ENCODE data around the gene ABCB1. TPM values are rescaled to one million over a fixed set of nuclear protein-coding genes. Genes with fewer than 3 reads are reported as not detected.

Gene ABCB1
- total and polyA plus RNA-seq, 4 donors, result 1.5 to 4.9 (median 2.6) TPM

DNA sequence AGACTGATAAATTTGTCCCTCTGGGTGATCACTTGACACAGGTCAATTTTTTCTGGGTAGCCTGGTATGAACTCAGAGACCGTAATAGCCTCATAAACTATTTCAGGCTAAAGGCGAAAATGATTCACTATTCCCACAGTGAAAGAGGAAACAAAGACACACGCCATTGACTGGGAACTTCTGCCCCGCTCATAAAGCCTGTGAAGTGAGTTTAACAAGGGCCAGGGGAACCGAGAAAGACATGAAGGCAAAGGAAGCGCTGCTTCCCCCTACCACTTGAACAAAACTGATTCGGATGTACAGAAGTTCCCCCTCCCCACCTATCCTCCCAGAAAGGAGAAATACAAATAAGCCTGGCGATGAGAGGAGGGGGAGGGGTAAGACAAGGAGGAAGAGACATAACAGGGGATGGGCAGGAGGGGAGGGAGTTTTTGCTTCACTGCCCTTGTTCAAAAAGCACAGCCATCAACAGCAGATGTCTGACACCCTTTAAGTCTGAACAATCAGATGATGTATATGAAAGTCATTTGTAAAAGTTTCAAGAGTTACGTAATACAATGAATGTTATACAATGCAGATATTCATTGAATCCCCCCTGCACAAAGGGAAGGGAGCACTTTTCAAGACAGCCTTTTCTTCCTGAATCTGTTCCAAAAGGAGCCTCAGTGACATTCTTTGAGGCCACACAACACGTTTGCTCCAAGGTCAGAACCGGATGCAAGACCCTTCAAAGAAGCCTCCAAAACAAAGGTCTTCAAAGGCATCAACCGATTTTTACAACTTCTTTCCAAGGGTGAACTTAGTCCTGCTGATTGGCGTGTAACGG, 125.9 kb downstream of the ABCB1 start:
- WGBS, 2 donors, result 10 to 20% methylated on average over 14 of the region's 14 CpGs
- peaks cover 0 to 12% (median 0%) of the 10 kb centered on the region in 5 donors for H3K4me1 ChIP-seq (ENCODE audit: control insufficient read depth in 5 of 5, insufficient read depth in 5 of 5, low read length in 5 of 5)
- H3K4me3 ChIP-seq, result no peak overlapping the region
- peak in 2 of 3 donors; percentile 19 to 22 for DNase-seq
- no peaks in the 10 kb centered on the region for H3K9me3 ChIP-seq (ENCODE audit: control insufficient read depth in 4 of 4, insufficient read depth in 3 of 4, low read length in 3 of 4)
- ATAC-seq (ENCODE audit: insufficient read depth, low FRiP score), result peak; percentile 58
- no peaks in the 10 kb centered on the region for H3K36me3 ChIP-seq (ENCODE audit: control insufficient read depth in 4 of 4, insufficient read depth in 4 of 4, low read length in 4 of 4)
- peak overlapping the region in 1 of 2 donors; percentile 89 for H3K27ac ChIP-seq (ENCODE audit: low read depth in 1 of 2, low read length in 1 of 2)
- peaks cover 0 to 9% (median 5%) of the 10 kb centered on the region in 3 donors for H3K27me3 ChIP-seq (ENCODE audit: control insufficient read depth in 3 of 3, insufficient read depth in 3 of 3, low read length in 2 of 3)
- TF ChIP-seq CTCF (IDR thresholded peaks at IDR 0.05; ENCODE audit: control extremely low read depth, extremely low read depth), result no peak
- peak overlapping the region in 1 of 2 donors; percentile 49 for H3K9ac ChIP-seq (ENCODE audit: insufficient read depth in 1 of 2, low read length in 2 of 2)

GRCh38 chr7:87473986-87474385, 126.7 kb downstream of the ABCB1 start:
- ATAC-seq (ENCODE audit: insufficient read depth, low FRiP score) (no peak), DNase-seq (peak in 1 of 3 donors; percentile 5)
- H3K4me3 ChIP-seq, result no peak overlapping the region
- H3K27ac ChIP-seq (ENCODE audit: low read depth in 1 of 2, low read length in 1 of 2), result peak overlapping the region in 1 of 2 donors; percentile 89
- WGBS, 2 donors, result 48 to 52% methylated on average over 2 of the region's 2 CpGs
- peaks cover 0 to 9% (median 5%) of the 10 kb centered on the region in 3 donors for H3K27me3 ChIP-seq (ENCODE audit: control insufficient read depth in 3 of 3, insufficient read depth in 3 of 3, low read length in 2 of 3)
- no peak for TF ChIP-seq CTCF (IDR thresholded peaks at IDR 0.05; ENCODE audit: control extremely low read depth, extremely low read depth)
- no peaks in the 10 kb centered on the region for H3K36me3 ChIP-seq (ENCODE audit: control insufficient read depth in 4 of 4, insufficient read depth in 4 of 4, low read length in 4 of 4)
- no peak overlapping the region for H3K9ac ChIP-seq (ENCODE audit: insufficient read depth in 1 of 2, low read length in 2 of 2)
- no peaks in the 10 kb centered on the region for H3K9me3 ChIP-seq (ENCODE audit: control insufficient read depth in 4 of 4, insufficient read depth in 3 of 4, low read length in 3 of 4)
- peaks cover 0 to 12% (median 0%) of the 10 kb centered on the region in 5 donors for H3K4me1 ChIP-seq (ENCODE audit: control insufficient read depth in 5 of 5, insufficient read depth in 5 of 5, low read length in 5 of 5)

DNA sequence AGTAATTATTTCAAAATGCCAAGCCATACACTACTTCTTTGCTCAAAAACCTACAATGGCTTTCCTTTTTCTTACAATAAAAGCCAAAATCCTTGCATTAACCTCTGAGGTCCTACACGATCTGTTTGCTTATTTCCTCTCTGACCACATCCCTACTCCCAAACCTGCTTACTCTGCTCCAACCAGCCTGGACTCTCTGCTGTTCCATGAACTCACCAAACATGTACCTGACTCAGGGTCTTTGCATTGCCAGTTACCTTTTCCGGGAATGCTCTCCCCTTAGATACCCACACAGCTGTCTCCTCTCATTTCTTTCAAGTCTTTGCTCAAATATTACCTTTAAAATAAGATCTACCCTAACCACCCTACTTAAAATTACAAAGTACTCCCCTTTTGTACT, 127.5 kb downstream of the ABCB1 start:
- H3K9me3 ChIP-seq (ENCODE audit: control insufficient read depth in 4 of 4, insufficient read depth in 3 of 4, low read length in 3 of 4), result no peaks in the 10 kb centered on the region
- H3K27ac ChIP-seq (ENCODE audit: low read depth in 1 of 2, low read length in 1 of 2), result peak overlapping the region in 1 of 2 donors; percentile 61
- ATAC-seq (ENCODE audit: insufficient read depth, low FRiP score) (no peak), DNase-seq (no peak)
- WGBS, 2 donors, result 45 to 64% methylated on average over 2 of the region's 2 CpGs
- peaks cover 0 to 7% (median 5%) of the 10 kb centered on the region in 3 donors for H3K27me3 ChIP-seq (ENCODE audit: control insufficient read depth in 3 of 3, insufficient read depth in 3 of 3, low read length in 2 of 3)
- H3K9ac ChIP-seq (ENCODE audit: insufficient read depth in 1 of 2, low read length in 2 of 2), result no peak overlapping the region
- H3K4me1 ChIP-seq (ENCODE audit: control insufficient read depth in 5 of 5, insufficient read depth in 5 of 5, low read length in 5 of 5), result peaks cover 0 to 12% (median 0%) of the 10 kb centered on the region in 5 donors
- H3K4me3 ChIP-seq, result no peak overlapping the region
- H3K36me3 ChIP-seq (ENCODE audit: control insufficient read depth in 4 of 4, insufficient read depth in 4 of 4, low read length in 4 of 4), result no peaks in the 10 kb centered on the region
- TF ChIP-seq CTCF (IDR thresholded peaks at IDR 0.05; ENCODE audit: control extremely low read depth, extremely low read depth), result no peak
